Measurements from ENCODE around the gene ANKAR.
"Not testable (repeated sequence)": the region's sequence is repeated elsewhere in the genome, so short reads cannot be mapped to it uniquely, and the experiment has no call there.

The ANKAR gene

GRCh38 chr2:189661148-189661956 lies 13.1 kb upstream of the ANKAR start, which contains the start of gene ASNSD1:
ASNSD1 (plus strand) TSS chr2:189661459; CDS start chr2:189666133, 4,674 bp downstream.
- DNase-seq: peak; percentile 97

- no peak for DNase-seq
These were observed 12.5 kb upstream of the ANKAR start for GRCh38 chr2:189661957-189662321.

DNA sequence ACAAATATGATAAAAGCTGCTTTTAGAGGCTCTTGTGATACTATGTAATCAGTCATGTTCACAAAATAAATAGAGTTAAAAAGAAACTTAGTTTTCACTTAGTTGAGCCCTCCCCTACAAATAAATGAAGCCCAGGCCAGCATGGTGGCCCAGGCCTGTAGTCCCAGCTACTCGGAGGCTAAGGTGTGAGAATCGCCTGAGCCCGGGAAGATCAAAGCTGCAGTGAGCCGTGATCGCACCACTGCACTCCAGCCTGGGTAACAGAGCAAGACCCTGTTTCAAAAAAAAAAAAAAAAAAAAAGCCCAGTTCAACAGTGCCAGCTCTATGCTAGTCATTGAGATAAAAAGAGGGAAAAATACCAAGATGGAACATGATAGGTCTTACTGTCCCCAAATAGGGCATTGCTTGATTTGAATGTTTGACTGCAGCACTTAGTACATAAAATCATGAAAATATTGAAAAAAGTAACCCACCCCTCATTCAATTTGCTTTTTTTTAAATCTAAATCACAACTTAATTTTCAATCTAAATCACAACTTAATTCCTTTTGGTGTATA lies 11.7 kb upstream of the ANKAR start:
- no peak for DNase-seq

DNA sequence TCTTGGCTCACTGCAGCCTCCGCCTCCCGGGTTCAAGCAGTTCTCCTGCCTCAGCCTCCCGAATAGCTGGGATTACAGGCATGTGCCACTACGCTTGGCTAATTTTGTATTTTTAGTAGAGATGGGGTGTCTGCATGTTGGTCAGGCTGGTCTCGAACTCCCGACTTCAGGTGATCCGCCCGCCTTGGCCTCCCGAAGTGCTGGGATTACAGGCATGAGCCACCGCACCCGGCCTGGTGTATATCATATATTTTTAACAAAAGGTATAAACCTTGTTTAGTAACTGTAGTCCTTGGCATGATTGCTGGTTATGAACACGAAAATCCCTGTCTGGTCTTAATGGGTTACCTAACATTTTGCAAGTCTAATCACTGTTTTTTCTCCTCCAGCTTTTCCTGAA lies 11.2 kb upstream of the ANKAR start:
- not testable (repeated sequence) for DNase-seq

GRCh38 chr2:189669913-189670312 lies 4.6 kb upstream of the ANKAR start:
- no peak for DNase-seq

DNA sequence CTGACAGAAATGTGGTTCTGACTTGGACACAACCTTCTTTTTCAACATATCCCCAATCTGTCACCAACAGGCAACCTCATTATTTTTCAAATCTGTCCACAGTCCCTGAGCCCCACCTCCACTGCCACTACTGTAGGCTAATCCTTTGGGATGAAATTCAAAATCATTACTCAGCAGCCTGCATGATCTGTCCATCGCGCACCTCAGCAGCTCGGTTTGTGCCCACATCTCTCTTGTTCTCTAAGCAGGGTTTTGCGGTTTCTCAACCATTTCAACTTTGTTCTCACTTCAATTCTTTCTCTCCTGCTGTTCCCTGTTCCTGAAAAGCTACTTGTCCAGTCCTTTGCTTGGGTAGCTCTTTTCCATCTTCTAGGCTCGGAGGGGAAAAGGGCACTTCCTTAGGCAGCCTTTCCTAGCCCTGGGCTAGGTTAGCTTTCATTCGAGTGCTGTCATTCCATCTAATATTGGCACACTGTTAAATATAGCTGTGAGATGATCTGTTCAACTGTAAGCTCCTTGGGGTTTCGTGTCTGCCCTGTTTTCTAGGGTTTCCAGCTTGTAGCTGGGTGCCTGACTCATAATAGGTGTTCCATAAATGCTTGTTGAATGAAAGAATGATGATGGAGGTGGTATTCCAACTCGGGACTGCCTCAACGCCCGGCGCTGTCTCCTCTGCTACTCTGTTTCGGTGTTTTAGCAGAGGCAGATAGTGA lies 653 bp upstream of the ANKAR start:
- DNase-seq: no peak

DNA sequence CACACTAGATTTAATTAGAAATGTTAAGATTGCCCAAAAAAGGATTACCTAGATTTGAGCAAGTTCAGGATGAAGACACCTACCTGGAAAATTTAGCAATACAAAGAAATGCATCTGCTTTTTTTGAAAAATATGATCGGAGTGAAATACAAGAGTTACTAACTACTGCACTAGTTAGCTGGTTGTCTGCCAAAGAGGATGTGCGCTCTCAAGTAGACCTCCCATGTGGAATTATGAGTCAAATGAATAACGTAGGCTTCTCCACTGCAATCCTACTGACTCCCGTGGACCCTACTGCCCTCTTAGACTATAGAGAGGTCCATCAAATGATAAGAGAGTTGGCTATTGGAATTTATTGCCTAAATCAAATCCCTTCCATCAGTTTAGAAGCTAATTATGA lies 2.0 kb downstream of the ANKAR start:
- DNase-seq: no peak

DNA sequence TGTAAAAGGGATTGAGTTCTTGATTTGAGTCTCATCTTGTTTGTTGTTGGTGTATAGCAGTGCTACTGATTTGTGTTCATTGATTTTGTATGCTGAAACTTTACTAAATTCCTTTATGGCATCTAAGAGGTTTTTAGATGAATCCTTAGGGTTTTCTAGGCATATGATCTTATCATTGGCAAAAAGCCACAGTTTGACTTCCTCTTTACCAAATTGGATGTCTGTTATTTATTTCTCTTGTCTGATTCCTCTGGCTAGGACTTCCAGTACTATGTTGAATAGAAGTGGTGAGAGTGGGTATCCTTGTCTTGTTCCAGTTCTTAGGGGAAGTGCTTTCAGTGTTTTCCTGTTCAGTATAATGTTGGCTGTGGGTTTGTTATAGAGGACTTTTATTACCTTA lies 4.8 kb downstream of the ANKAR start:
- DNase-seq: no peak

- DNase-seq: no peak
These were observed 6.7 kb downstream of the ANKAR start for GRCh38 chr2:189681203-189681602.

- no peak for DNase-seq
These were observed 7.4 kb downstream of the ANKAR start for GRCh38 chr2:189681903-189682302.

DNA sequence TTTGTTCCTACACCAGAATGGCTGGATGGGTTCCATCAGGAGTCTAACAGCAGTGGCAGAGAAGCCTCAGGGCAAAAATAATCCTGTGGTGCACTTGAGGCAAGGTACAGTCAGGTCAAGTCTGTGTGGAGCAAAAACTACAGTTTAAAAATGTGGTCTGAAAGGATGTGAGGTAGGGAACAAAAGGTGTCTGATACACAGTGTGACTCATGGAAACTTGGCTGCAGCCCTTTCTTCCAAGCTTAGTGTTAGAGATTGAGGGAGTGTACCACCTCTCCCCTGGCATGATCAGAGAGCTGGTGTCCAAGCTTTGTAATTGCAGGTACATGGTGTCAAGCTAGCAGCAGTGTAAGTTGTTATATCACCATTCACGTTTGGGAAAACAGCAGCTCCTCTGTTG lies 8.9 kb downstream of the ANKAR start:
- DNase-seq: no peak

DNA sequence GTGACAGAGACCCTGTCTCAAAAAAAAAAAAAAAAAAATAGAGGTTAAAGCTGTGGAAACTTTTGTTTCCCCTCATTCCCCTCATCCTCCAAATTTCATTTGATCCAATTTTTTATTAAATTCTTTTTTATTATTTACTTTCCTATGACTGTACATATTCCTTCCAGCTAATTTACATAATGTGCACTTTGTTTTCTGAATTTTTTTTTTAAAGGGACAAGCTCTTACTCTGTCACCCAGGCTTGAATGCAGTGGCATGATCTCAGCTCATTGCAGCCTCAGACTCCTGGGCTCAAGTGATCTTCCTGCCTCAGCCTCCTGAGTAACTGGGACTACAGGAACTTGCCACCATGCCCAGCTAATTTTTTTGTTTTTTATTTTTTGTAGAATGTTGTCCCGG lies 10.3 kb downstream of the ANKAR start:
- DNase-seq: no peak

GRCh38 chr2:189685540-189686229 lies 11.2 kb downstream of the ANKAR start:
- DNase-seq: no peak

- DNase-seq: not testable (repeated sequence)
These were observed 13.3 kb downstream of the ANKAR start for GRCh38 chr2:189687796-189688195.

DNA sequence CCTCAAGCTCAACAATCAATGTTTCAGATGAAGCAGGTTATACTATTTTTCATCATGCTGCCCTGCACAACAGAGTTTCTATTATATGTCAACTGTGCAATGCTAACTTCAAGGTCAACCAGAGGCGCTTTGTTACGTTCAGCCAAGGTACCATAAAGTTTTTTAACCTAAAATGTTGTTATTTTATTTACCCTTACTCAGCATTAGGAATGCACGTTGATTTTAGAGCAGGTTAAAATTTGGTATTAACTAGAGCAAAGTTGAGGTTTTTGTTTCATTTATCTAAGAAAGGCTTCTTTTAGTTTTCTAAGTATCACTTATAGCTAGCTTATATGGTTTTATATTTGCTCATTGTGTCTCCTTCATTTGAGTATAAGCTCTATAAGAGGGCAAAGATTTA lies 21.8 kb downstream of the ANKAR start:
- no peak for DNase-seq

DNA sequence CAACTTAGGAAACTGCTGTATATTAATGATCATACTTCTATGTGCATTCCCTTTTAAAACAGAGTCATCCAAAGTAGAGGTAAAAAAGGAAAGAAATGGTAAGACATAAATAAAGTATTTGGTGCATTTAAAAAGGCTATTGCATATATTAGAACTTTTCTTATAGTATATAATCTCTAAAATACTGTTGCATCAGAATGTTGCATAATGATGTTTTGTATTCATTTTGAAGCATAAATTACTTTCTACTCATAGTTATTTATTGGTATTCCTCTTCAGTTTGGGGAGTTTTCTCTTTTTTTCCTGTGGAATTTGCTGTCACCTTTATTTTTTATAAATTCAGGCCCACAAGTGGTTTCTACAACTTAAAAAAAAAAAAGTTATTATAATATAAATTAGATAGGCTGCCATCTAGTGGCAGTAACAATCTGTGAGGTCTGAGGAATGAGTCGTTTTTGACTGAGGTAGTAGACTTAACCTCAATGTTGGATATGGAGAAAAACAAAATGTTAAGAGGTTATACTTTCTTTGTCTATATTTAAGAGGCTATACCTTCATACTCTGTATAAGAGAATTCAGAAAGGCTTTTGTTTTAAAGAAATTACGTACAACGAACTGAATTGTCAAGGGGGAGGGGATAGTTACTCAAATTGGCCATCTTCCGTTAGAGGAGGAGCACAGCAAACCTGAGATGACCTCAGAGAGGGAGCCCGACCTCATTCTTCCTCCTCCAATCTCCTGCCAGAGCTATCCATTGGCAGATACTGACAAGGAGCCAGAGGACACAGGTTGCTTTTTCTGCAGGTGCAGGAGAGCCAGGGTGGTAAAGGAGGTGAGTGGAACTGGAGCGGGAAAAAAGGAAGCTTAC lies 23.8 kb downstream of the ANKAR start:
- DNase-seq: no peak

- no peak for DNase-seq
These were observed 26.2 kb downstream of the ANKAR start for GRCh38 chr2:189700681-189701080.

DNA sequence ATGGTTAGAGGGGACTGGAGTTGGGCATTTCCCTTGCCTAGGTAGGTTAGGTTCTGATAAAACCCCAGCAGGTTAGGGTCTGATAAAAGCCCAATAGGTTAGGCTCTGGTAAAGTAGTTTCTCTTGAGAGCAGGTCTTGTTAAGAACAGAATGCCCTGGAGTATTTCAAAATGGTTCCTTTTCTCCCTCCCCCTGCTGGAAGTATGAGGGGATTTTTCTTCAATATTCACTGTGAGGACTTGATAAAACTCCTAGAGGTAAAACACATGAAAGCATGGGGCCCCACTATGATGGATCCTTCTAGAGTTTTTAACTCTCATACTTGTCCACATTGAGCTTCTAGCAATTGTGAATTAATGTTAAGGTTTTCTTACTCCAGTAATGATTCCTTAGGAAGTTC lies 27.6 kb downstream of the ANKAR start:
- DNase-seq: no peak

DNA sequence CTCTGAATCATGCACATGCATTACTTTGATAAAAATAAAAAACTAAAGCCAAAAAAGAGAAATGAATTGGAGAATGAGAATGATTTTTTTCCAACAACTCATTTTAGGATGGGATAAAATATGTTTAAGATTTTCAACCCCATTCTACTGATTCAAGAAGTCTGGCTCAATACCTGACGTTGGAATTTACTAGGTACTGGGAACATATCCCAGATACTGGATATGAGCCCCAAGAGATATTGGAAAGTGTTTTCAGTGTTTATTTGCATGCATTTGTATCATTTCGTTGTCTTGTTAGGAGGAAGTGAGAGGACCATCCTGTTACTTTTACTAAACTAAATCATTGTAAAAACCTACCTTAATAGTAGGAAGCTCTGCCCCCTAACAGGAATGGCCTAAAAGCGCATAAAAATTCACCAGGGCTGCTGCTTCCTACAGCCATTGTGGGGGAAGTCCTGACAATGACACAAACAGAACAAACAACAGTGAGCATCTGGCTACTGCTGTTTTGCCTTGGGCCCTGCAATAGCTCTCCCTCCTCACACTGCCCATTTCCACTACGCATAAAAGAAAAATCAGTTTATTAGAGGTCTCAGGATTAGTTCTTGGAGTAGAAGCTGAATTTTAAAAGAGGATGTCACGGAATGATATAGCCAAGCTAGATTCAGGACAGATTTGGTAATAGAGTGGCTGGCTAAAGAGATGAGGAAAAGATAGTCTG lies 35.2 kb downstream of the ANKAR start:
- no peak for DNase-seq

DNA sequence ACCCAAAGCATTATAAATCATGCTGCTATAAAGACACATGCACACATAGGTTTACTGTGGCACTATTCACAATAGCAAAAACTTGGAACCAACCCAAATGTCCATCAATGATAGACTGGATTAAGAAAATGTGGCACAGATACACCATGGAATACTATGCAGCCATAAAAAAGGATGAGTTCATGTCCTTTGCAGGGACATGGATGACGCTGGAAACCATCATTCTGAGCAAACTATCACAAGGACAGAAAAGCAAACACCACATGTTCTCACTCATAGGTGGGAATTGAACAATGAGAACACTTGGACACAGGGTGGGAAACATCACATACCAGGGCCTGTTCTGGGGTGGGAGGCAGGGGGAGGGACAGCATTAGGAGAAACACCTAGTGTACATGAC lies 43.1 kb downstream of the ANKAR start:
- not testable (repeated sequence) for DNase-seq

DNA sequence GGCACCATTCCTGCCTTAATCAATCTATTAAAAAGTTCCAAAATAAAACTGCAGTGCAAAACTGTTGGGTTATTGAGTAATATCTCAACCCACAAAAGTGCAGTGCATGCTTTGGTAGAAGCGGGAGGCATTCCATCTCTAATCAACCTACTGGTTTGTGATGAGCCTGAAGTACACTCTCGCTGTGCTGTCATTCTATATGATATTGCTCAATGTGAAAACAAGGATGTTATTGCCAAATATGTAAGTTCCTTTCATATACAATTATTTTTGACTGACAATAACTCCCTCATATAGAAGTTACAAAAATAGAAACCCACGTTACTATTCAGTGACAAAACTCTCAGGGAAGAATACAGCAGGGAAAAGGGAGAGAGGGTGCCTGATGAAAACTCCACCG lies 45.1 kb downstream of the ANKAR start:
- DNase-seq: no peak

GRCh38 chr2:189723192-189723591 lies 48.7 kb downstream of the ANKAR start:
- no peak for DNase-seq
